ENCODE data around the gene PPFIA3. TPM values are rescaled to one million over a fixed set of nuclear protein-coding genes. Genes with fewer than 3 reads are reported as not detected.

Gene PPFIA3
- total RNA-seq, 1 experiment from 2014 or later: 28.1 TPM

DNA sequence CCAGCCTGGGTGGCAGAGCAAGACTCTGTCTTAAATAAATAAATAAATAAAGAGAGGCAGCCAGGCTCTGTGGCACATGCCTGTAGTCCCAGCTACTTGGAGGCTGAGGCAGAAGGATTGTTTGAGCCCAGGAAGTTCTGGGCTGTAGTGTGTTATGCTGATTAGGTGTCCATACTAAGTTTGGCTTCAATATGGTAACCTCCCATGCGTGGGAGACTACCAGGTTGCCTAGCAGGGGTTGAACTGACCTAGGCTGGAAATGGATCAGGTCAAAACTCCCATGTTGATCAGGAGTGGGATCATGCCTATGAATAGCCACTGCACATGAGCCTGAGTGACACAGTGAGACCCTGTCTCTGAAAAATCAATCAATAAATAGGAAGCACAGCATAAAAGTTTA is 38.1 kb upstream of the PPFIA3 start:
- ATAC-seq (no peak), DNase-seq (ENCODE audit: low read depth, low spot score) (no peak)
- no peaks in the 10 kb centered on the region for H3K9me2 ChIP-seq (ENCODE audit: insufficient read depth)
- H3K27me3 ChIP-seq (ENCODE audit: insufficient read depth, low read length): no peaks in the 10 kb centered on the region
- H3K4me1 ChIP-seq (ENCODE audit: control insufficient read depth in 1 of 2, insufficient read depth in 2 of 2, low read length in 2 of 2): peaks cover under 1 to 10% of the 10 kb centered on the region in 2 experiments; a peak in 3 of 4 replicates
- H3K9ac ChIP-seq (ENCODE audit: low read length): no peak overlapping the region
- peaks cover 0 to 2% of the 10 kb centered on the region in 2 experiments; a peak in 1 of 4 replicates for H3K36me3 ChIP-seq (ENCODE audit: control insufficient read depth in 1 of 2, insufficient read depth in 2 of 2, low read length in 2 of 2)
- ChIA-PET CTCF (no interaction called here), RAD21 (ENCODE audit: low non-redundant PET in 1 of 2, low total read pairs in 2 of 2, uncharacterized antibody in 2 of 2, unreplicated experiment in 2 of 2) (no interaction called here), POLR2A (no interaction called here)
- no TSS peak for BruUV-seq (replicated peaks)
- no peak overlapping the region for H3K4me2 ChIP-seq (ENCODE audit: low read length)
- H3K4me3 ChIP-seq (replicated peaks in 1 of 2; ENCODE audit: low read depth in 1 of 2, low read length in 2 of 2): no peak overlapping the region
- H3K79me2 ChIP-seq (ENCODE audit: insufficient read depth, low read length): peaks cover 10% of the 10 kb centered on the region
- no peaks in the 10 kb centered on the region for H3K9me3 ChIP-seq (ENCODE audit: control insufficient read depth in 1 of 2, insufficient read depth in 1 of 2, low read depth in 1 of 2, low read length in 2 of 2)
- no peak overlapping the region for H3K27ac ChIP-seq (ENCODE audit: low read depth, low read length)
- H4K20me1 ChIP-seq (ENCODE audit: insufficient read depth): peaks cover 7% of the 10 kb centered on the region; the same call in 1 of the 2 replicates
- TF ChIP-seq CTCF (IDR thresholded peaks at IDR 0.05 in 2 of 3, conservative IDR thresholded peaks at IDR 0.05 in 1 of 3; ENCODE audit: borderline replicate concordance in 1 of 3, insufficient read depth in 1 of 3, low read depth in 2 of 3, low read length in 2 of 3) (no peak), CEBPB (IDR thresholded peaks at IDR 0.05; ENCODE audit: low read depth) (no peak), POLR2AphosphoS5 (IDR thresholded peaks at IDR 0.05; ENCODE audit: low read depth, low read length) (no peak), ZFX (IDR thresholded peaks at IDR 0.05) (no peak), JUND (IDR thresholded peaks at IDR 0.05) (no peak), ZNF274 (IDR thresholded peaks at IDR 0.05; ENCODE audit: low read depth, low read length) (no peak), POLR2A (IDR thresholded peaks at IDR 0.05; ENCODE audit: borderline replicate concordance, extremely low read depth, insufficient read depth, insufficient read length) (no peak), CBX3 (IDR thresholded peaks at IDR 0.05; ENCODE audit: low read depth) (no peak), RAD21 (IDR thresholded peaks at IDR 0.05; ENCODE audit: low read depth) (no peak), MAX (IDR thresholded peaks at IDR 0.05) (no peak), EZH2 (IDR thresholded peaks at IDR 0.05) (no peak), SRF (IDR thresholded peaks at IDR 0.05; ENCODE audit: low read depth) (no peak)
- no peak overlapping the region for H2AFZ ChIP-seq (ENCODE audit: low read depth, low read length, poor library complexity, severe bottlenecking)
- intact Hi-C loops (cut with micrococcal nuclease): no loop called here
